Body of pancreas (tissue), 4 donors: ENCODE measurements around the gene CYTIP. TPM values are rescaled to one million over a fixed set of nuclear protein-coding genes. Genes with fewer than 3 reads are reported as not detected.
A peak's percentile ranks its signal among the peaks of the same experiment; 100 is the strongest.
"Not testable (repeated sequence)": the region's sequence is repeated elsewhere in the genome, so short reads cannot be mapped to it uniquely, and the experiment has no call there.

Experiments
- ATAC-seq: fragments of 150-250 bp; one replicate; pipeline ENCODE4 v1.9.1; 2016
- DNase-seq, 4 donors: peaks; one replicate each; pipeline ENCODE4 v3.0.0-alpha.2; 2019
- H3K27ac ChIP-seq, 4 donors: fragments of 200-600 bp; sonication (generic); 1 replicate in 3 of 4; 2 replicates in 1 of 4; pipeline versions ENCODE4 v1.5.1 to v1.6.1; 2016 to 2019; ENCODE audit warnings: mild to moderate bottlenecking in 1 of 4, mixed read lengths in 1 of 4, moderate library complexity in 1 of 4
- H3K27me3 ChIP-seq, 2 donors: fragments of 200-600 bp; sonication (generic); one replicate each; pipeline ENCODE4 v1.6.0; 2016; ENCODE audit warnings: mild to moderate bottlenecking in 1 of 2
- H3K36me3 ChIP-seq, 2 donors: fragments of 200-600 bp; sonication (generic); replicated peaks in 1 of 2; 2 replicates each; pipeline ENCODE4 v1.5.1; 2016; ENCODE audit warnings: low read depth in 2 of 2; ENCODE audit not compliant: insufficient read depth in 1 of 2
- H3K4me1 ChIP-seq: fragments of 200-600 bp; sonication (generic); one replicate; pipeline ENCODE4 v1.6.0; 2016
- H3K4me3 ChIP-seq, 2 donors: fragments of 200-600 bp; sonication (generic); 1 replicate in 1 of 2; 2 replicates in 1 of 2; pipeline ENCODE4 v1.5.1; 2016 to 2019
- H3K9me3 ChIP-seq, 3 donors: fragments of 200-600 bp; sonication (generic); 1 replicate in 2 of 3; 2 replicates in 1 of 3; pipeline ENCODE4 v1.5.1; 2016
- POLR2A ChIP-seq, 3 donors: fragments of 450-650 bp; IDR thresholded peaks; one replicate each; pipeline ENCODE4 v1.6.1; 2016; ENCODE audit warnings: antibody characterized with exemption in 3 of 3, mild to moderate bottlenecking in 2 of 3
- WGBS, 2 donors: methylation state at CpG; one replicate each; pipeline ENCODE4 v1.1.5; 2017; 5-methylcytosine and 5-hydroxymethylcytosine counted together
- intact Hi-C: fragments of 100-400 bp; cut with DNase I; formaldehyde crosslinking; loops from one replicate; pipeline ENCODE4 v1.15.1; 2023
- total RNA-seq, 2 donors: library from RNA; depleted of rRNA; stranded (reverse); fragments of >200 nt; gene quantifications; one replicate each; pipeline ENCODE4 v1.1.0, GENCODE V29; 2016
- TF ChIP-seq, protein P1 (sequence below), 7 experiments: fragments of 450-650 bp in 4 of 7; fragments of 200-600 bp in 3 of 7; sonication (generic) in 3 of 7; IDR thresholded peaks; one replicate each; pipeline ENCODE4 v1.5.1; 2016 to 2019; ENCODE audit warnings: antibody characterized with exemption in 7 of 7

CYTIP gene
- total RNA-seq, 2 donors from 2014 or later: 5.6 to 10.6 TPM

DNA sequence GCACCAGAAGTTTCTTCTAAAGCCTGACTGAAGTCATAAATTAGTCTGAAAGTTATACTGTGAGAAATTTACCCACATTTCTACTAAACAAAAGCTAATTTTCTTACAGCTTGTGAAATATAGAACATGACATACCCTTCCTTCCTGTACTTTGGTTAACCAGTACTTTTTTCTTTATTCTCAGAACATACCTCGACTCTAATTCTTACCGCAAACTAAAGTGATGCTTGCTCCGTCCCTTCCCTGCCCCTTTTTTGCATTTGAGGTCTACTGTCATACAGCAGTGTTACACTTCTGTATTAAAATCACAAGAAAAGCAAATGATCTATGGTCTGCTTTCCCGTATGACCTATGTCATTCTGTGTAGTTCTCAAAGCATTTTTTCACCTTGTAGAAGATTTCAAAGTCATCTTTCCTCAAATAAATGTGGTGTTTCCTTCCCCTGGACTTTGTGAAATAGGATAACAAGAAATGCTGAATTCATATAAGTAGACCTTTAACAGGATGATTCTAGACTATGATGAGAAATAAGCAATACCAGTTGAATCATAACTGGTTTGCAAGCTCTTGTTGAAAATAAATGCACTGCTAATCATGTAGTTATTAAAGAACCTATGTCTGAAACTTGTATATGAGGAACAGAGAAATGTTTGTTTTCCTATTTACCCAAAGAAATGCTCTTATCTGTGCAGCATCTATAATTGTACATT, 30.4 kb downstream of the CYTIP start:
- WGBS, 2 donors: 64 to 82% methylated on average over 4 of the region's 4 CpGs
- H3K9me3 ChIP-seq: no peaks in the 10 kb centered on the region
- intact Hi-C loops: no loop called here
- H3K27ac ChIP-seq: no peak overlapping the region
- TF ChIP-seq POLR2A (IDR thresholded peaks at IDR 0.05): no peak
- no peak overlapping the region for H3K4me3 ChIP-seq
- DNase-seq (no peak), ATAC-seq (no peak)
- H3K4me1 ChIP-seq: no peaks in the 10 kb centered on the region
- no peaks in the 10 kb centered on the region for H3K36me3 ChIP-seq
- H3K27me3 ChIP-seq: no peaks in the 10 kb centered on the region

DNA sequence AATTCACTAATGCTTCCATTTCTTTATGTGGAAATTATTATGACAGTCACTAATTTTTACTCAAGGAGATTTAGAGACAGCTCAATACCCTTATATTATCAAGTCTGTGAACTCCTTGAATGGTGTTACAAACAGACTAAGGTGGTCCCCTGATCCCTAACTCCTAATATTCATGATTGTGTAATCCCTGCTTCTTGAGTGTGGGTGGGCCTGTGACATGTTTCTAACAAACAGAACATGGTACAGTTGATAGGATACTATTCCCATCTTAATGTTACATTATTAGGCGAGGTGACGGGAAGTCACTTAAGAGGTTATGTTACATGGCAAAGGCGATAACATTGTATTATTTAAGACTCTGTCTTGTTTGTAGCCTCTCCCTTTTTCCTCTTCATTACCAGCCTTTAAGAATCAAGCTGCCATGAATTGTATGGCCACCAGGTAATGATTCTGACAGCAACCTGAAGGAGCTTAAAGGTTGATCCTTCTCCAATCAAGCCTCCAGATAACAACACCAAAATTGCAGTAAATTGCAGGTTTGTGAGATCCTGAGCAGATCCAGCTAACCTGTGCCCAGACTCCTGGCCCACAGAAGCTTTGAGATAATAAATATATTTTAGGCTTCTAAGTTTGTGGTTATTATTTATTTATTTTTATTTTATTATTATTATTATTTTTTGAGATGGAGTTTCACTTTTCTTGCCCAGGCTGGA, 32.1 kb downstream of the CYTIP start:
- H3K9me3 ChIP-seq: no peaks in the 10 kb centered on the region
- no peaks in the 10 kb centered on the region for H3K4me1 ChIP-seq
- intact Hi-C loops: no loop called here
- WGBS, 2 donors: 94 to 98% methylated on average over 3 of the region's 3 CpGs
- no peaks in the 10 kb centered on the region for H3K27me3 ChIP-seq
- DNase-seq (no peak), ATAC-seq (no peak)
- no peak overlapping the region for H3K4me3 ChIP-seq
- no peaks in the 10 kb centered on the region for H3K36me3 ChIP-seq
- TF ChIP-seq, protein P1, sequence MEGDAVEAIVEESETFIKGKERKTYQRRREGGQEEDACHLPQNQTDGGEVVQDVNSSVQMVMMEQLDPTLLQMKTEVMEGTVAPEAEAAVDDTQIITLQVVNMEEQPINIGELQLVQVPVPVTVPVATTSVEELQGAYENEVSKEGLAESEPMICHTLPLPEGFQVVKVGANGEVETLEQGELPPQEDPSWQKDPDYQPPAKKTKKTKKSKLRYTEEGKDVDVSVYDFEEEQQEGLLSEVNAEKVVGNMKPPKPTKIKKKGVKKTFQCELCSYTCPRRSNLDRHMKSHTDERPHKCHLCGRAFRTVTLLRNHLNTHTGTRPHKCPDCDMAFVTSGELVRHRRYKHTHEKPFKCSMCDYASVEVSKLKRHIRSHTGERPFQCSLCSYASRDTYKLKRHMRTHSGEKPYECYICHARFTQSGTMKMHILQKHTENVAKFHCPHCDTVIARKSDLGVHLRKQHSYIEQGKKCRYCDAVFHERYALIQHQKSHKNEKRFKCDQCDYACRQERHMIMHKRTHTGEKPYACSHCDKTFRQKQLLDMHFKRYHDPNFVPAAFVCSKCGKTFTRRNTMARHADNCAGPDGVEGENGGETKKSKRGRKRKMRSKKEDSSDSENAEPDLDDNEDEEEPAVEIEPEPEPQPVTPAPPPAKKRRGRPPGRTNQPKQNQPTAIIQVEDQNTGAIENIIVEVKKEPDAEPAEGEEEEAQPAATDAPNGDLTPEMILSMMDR (IDR thresholded peaks at IDR 0.05): no peak
- no peak for TF ChIP-seq POLR2A (IDR thresholded peaks at IDR 0.05)
- H3K27ac ChIP-seq: no peak overlapping the region

DNA sequence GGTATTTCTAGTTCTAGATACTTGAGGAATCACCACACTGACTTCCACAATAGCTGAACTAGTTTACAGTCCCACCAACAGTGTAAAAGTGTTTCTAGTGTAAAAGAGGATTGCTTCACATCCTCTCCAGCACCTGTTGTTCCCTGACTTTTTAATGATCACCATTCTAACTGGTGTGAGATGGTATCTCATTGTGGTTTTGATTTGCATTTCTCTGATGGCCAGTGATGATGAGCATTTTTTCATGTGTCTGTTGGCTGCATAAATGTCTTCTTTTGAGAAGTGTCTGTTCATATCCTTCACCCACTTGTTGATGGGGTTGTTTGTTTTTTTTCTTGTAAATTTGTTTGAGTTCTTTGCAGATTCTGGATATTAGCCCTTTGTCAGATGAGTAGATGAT, 38.5 kb downstream of the CYTIP start:
- intact Hi-C loops, H3K27me3 ChIP-seq, ATAC-seq, H3K27ac ChIP-seq, H3K9me3 ChIP-seq, H3K4me3 ChIP-seq, DNase-seq, H3K36me3 ChIP-seq, H3K4me1 ChIP-seq: not testable (repeated sequence)

DNA sequence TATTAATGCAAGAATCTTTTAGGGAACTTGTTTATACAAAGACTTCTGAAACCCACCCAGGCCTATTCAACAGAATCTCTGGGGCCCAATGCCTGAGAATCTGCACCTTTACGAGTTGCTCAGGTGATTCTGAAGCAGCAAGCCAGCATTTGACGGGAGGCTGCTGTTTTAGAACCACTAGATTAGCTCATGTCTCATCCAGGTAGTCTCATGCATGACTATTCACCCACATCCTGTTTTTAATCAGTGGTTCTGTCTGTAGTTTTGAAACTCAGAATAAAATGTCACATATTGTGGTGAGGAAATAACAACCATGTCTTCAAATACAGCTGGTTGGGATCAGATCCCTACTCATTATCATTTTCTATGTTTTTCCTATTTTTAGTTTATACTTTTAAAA, 39.5 kb downstream of the CYTIP start:
- DNase-seq (peak in 1 of 4 donors; percentile 26), ATAC-seq (no peak)
- no peaks in the 10 kb centered on the region for H3K27me3 ChIP-seq
- WGBS, 2 donors: 70 to 93% methylated on average over 2 of the region's 2 CpGs
- H3K9me3 ChIP-seq: no peaks in the 10 kb centered on the region
- H3K27ac ChIP-seq: no peak overlapping the region
- H3K4me3 ChIP-seq: no peak overlapping the region
- no peaks in the 10 kb centered on the region for H3K36me3 ChIP-seq
- TF ChIP-seq, protein P1 (IDR thresholded peaks at IDR 0.05): no peak
- no peak for TF ChIP-seq POLR2A (IDR thresholded peaks at IDR 0.05)
- intact Hi-C loops: no loop called here
- H3K4me1 ChIP-seq: no peaks in the 10 kb centered on the region

DNA sequence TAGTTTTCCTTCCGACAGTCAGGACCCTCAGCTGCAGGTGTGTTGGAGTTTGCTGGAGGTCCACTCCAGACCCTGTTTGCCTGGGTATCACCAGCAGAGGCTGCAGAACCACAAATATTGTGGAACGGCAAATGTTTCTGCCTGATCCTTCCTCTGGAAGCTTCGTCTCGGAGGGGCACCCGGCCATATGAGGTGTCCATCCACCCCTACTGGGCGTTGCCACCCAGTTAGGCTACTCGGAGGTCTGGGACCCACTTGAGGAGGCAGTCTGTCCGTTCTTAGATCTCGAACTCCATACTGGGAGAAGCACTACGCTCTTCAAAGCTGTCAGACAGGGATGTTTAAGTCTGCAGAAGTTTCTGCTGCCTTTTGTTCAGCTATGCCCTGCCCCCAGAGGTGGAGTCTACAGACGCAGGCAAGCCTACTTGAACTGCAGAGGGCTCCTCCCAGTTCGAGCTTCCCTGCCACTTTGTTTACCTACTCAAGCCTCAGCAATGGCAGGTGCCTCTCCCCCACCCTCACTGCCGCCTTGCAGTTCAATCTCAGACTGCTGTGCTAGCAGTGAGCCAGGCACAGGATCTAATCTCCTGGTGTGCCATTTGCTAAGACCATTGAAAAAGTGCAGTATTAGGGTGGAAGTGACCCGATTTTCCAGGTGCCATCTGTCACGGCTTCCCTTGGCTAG, 40.9 kb downstream of the CYTIP start:
- H3K4me3 ChIP-seq, intact Hi-C loops, H3K9me3 ChIP-seq: not testable (repeated sequence)

DNA sequence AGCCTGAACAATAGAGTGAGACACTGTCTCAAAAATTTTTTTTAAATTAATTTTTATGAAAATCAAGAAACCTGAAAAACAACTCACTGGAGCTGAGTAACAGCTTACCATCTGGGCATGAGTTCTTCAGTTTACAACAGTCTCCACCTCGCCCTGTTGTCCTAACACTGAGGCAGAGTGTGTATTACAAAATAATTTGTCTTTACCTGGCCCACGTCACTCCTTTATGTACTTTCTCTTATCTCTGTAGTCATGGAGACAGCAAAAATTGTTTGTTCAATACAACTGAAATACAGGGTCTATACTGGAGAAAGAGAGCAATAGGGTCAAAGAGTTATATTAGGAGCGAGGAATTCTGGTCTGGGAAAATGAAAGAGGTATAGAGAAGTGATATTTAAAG, 48.1 kb downstream of the CYTIP start:
- WGBS, 2 donors: 31 to 33% methylated on average over 3 of the region's 3 CpGs
- DNase-seq: peak in 2 of 4 donors; percentile 18 to 28
- intact Hi-C loops: no loop called here

More for the DNA sequence above, 40.9 kb downstream of the CYTIP start:
- H3K27ac ChIP-seq, H3K27me3 ChIP-seq, H3K4me1 ChIP-seq, DNase-seq, ATAC-seq, H3K36me3 ChIP-seq: not testable (repeated sequence)
- WGBS, 2 donors: 81 to 84% methylated on average over 14 to 15 of the region's 15 CpGs

More for the DNA sequence above, 48.1 kb downstream of the CYTIP start:
- H3K9me3 ChIP-seq: no peaks in the 10 kb centered on the region
- peak; percentile 95 for ATAC-seq
- H3K4me3 ChIP-seq: no peak overlapping the region
- H3K36me3 ChIP-seq: no peaks in the 10 kb centered on the region
- TF ChIP-seq, protein P1 (IDR thresholded peaks at IDR 0.05): no peak
- TF ChIP-seq POLR2A (IDR thresholded peaks at IDR 0.05): no peak
- H3K27me3 ChIP-seq: no peaks in the 10 kb centered on the region
- peaks cover 11% of the 10 kb centered on the region for H3K4me1 ChIP-seq
- H3K27ac ChIP-seq: no peak overlapping the region
